Coronary artery (tissue), 2 donors: ENCODE results near the gene MYO1E.
A peak's percentile ranks its signal among the peaks of the same experiment; 100 is the strongest.

ENCODE experiments used
- DNase-seq: peaks from one replicate; pipeline ENCODE4 v3.0.0-alpha.2; 2017; ENCODE audit warnings: low spot score
- H3K27ac ChIP-seq, 2 donors: fragments of 200-600 bp; sonication (generic); one replicate each; pipeline ENCODE4 v1.5.1; 2016 to 2019
- H3K4me3 ChIP-seq: fragments of 200-600 bp; sonication (generic); 2 replicates; pipeline ENCODE4 v1.5.1; 2016; ENCODE audit warnings: mild to moderate bottlenecking, moderate library complexity
- TF ChIP-seq, protein P1 (sequence below): fragments of 200-600 bp; sonication (generic); IDR thresholded peaks from one replicate; pipeline ENCODE4 v1.5.1; 2019; ENCODE audit warnings: antibody characterized with exemption

The MYO1E gene

GRCh38 chr15:59223736-59224135, 148.9 kb downstream of the MYO1E start:
- TF ChIP-seq, protein P1, sequence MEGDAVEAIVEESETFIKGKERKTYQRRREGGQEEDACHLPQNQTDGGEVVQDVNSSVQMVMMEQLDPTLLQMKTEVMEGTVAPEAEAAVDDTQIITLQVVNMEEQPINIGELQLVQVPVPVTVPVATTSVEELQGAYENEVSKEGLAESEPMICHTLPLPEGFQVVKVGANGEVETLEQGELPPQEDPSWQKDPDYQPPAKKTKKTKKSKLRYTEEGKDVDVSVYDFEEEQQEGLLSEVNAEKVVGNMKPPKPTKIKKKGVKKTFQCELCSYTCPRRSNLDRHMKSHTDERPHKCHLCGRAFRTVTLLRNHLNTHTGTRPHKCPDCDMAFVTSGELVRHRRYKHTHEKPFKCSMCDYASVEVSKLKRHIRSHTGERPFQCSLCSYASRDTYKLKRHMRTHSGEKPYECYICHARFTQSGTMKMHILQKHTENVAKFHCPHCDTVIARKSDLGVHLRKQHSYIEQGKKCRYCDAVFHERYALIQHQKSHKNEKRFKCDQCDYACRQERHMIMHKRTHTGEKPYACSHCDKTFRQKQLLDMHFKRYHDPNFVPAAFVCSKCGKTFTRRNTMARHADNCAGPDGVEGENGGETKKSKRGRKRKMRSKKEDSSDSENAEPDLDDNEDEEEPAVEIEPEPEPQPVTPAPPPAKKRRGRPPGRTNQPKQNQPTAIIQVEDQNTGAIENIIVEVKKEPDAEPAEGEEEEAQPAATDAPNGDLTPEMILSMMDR = no peak
- Histone ChIP-seq H3K4me3 (no peak overlapping the region), H3K27ac (peak overlapping the region; percentile 59 to 71)
- no peak for DNase-seq

DNA sequence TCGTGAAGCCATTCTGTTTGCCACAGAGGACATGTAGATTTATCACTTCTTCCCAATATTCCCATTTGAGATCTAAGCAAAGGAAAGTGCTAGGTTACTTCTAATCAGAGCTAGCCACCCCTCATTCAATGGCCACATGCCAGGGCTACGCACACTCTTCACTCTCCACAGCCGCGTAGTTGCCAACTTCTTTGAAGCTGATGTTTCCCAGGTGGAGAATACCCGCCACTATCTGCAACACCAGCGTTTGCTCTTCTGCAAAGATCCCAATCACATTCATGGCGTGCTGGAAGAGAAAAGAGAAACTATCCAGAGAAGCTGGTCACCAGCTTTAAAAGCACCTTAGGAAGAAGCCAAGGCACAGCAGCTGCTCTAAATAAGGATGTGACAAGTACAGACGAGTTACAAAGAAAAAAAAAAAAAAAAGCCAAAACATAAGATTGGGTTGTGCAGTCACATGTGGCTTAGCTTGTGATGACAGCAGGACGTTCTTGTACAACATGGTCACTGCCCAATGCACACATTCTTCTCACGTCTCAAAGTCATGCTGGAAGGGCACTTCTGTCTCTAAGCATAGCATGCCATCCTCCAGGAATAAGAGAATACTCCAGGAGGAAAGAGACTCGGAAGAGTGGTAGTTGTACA, 149.6 kb downstream of the MYO1E start:
- H3K27ac ChIP-seq = peak overlapping the region; percentile 59 to 73
- TF ChIP-seq, protein P1 = no peak
- H3K4me3 ChIP-seq = no peak overlapping the region
- DNase-seq = no peak

- Histone ChIP-seq H3K27ac (peak overlapping the region; percentile 59 to 73), H3K4me3 (no peak overlapping the region)
- TF ChIP-seq, protein P1 = no peak
- no peak for DNase-seq
These were observed 150.9 kb downstream of the MYO1E start for GRCh38 chr15:59221511-59222505.

DNA sequence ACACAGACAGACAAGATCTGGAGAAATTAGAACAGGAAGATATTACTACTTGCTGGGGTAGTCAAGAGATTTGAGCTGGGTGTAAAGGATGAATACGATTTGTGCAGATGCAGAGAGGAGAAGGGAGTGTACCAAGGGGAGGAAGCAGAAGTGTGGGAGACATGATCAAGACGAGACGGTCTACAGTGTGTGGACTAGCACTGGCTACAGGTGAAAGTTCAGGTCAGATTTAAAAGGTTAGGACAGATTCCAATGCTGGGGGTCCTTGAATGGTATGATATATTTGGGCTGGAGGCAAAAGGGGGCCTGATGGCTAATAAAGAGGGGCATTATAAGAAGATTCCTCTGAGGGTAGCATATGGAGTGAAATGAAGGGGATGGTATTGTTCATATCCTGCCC, 154.0 kb downstream of the MYO1E start:
- TF ChIP-seq, protein P1 = no peak

DNA sequence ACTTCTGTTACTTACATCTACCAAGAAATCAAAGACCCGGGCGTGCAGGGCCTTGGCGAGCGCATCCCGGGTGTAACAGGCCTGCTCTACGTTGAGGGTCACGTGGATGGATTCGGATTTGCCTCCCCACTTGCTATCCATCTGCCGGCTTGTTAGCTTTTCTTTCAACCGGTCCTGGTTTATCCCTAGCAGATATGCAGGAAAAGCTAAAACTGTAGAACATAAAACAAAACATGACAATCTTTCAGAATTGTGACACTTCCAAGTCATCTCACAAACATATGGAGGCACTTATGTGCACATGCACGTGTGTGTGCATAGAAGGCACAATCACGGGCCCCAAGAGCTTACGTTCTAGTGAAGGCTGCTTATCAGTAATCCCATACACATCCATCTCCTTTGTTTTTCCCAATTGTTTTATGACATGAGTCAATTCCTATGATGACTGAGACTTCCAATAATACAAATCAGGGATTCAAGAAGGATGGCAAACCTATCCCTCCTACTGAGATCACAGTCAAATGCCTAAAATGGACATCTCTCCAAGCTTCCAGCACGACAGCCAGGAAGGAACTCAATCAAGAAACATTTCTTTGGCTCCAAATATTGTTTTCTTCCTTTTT, 154.7 kb downstream of the MYO1E start:
- no peak overlapping the region for H3K4me3 ChIP-seq
- no peak for DNase-seq
- TF ChIP-seq, protein P1 = no peak
- no peak overlapping the region for H3K27ac ChIP-seq

More for the DNA sequence above, 154.0 kb downstream of the MYO1E start:
- peak overlapping the region in 1 of 2 donors; percentile 61 for H3K27ac ChIP-seq
- no peak overlapping the region for H3K4me3 ChIP-seq
- DNase-seq = no peak

- no peak for DNase-seq
- H3K4me3 ChIP-seq = no peak overlapping the region
- TF ChIP-seq, protein P1 = no peak
- H3K27ac ChIP-seq = no peak overlapping the region
These were observed 155.8 kb downstream of the MYO1E start for GRCh38 chr15:59216911-59217310.
